ENCODE data around the gene FAM162B. TPM values are rescaled to one million over a fixed set of nuclear protein-coding genes. Genes with fewer than 3 reads are reported as not detected.
"Not testable (repeated sequence)": the region's sequence is repeated elsewhere in the genome, so short reads cannot be mapped to it uniquely, and the experiment has no call there.

Gene FAM162B
- total RNA-seq, 1 donor from 2014 or later, result 0.92 TPM

DNA sequence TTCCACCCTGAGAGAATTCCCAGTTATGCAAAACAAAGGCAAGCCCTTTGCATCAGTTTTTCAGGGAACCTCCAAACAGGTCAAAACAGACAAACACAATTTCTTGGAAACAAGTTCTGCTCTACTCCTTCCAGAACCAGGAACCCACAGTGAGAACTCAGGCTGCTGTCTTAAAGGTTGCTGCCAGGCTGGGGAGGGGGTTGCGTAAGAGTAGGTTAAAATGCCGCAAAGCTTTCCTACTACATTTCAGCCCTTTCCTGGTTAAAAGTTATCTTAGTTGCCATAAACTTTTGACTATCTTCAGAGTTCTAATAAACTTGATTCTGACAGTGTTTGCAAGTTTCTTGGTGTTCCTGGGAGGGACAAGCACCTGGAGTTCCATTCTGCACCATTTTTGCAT lies 50.8 kb downstream of the FAM162B start:
- ATAC-seq, result no peak

DNA sequence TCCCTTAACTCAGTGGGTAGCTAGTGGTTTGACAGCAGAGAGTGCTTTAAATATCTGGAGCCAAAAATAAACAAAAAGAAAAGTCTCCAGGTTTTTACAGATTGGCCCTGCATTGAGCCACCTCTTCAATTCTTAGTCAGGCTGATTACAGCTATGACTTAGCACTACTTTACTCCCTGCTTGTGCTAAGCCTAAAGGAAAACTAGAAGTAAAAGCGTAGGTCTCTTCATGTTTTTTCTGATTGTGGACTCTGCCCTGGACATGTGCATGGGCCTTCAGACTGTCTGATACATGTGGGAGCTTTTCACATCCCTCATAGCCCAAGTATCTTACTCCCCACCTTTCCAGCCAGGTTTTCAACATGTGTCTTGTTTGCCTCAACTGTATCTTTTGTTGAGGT lies 51.2 kb downstream of the FAM162B start:
- ATAC-seq, result no peak

DNA sequence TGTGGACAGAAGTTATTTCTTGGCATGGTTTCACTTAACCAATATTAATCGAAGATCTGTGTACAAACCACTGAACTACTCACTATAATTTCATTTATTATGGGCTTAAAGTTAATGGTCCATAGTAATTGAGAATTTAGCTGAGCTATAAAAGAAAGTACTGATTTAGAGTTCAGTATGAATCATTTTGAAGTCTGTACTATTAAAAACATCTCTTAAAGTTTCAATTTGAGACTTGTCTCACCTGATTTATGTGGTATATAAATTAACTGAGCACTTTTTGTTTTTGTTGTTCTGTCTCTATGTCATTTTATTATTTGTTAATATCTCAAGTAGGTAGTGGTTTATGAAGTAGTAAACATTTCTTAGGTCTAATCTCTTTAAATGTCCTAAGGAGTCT lies 59.6 kb downstream of the FAM162B start:
- ATAC-seq, result no peak

DNA sequence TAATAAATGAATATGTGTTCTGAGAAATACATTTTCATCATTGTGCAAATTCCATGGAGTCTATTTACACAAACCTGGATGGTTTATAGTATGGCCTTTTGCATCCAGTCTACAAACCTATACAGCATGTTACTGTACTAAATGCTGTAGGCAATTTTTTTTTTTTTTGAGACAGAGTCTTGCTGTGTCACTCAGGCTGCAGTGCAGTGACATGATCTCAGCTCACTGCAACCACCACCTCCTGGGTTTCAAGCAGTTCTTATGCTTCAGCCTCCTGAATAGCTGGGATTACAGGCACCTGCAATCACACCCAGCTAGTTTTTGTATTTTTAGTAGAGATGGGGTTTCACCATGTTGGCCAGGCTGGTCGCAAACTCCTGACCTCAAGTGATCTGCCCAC lies 61.6 kb downstream of the FAM162B start:
- ATAC-seq, result not testable (repeated sequence)

Other genes starting within 250 kb of the FAM162B start
- not detected for gene TRAPPC3L, start 220.0 kb downstream of the FAM162B start, total RNA-seq
- not detected for gene CALHM4, start 212.0 kb downstream of the FAM162B start, total RNA-seq
- 28.4 TPM for gene RWDD1, start 194.2 kb downstream of the FAM162B start, total RNA-seq
- not detected for gene RSPH4A, start 149.2 kb downstream of the FAM162B start, total RNA-seq
- gene ZUP1, start 97.0 kb downstream of the FAM162B start, total RNA-seq, result 10.0 TPM
- gene KPNA5, start 84.5 kb downstream of the FAM162B start, total RNA-seq, result 5.7 TPM
- gene GPRC6A, start 63.4 kb upstream of the FAM162B start, total RNA-seq, result not detected
- not detected for gene RFX6, start 111.5 kb upstream of the FAM162B start, total RNA-seq

Data from esophagus mucosa (tissue), 1 donor.